ENCODE measurements around the gene EYA2.

EYA2 gene

GRCh38 chr20:47080365-47080764 lies 185.7 kb downstream of the EYA2 start:
- DNase-seq, result no peak

- no peak for DNase-seq
Observed at GRCh38 chr20:47086316-47086715, 191.7 kb downstream of the EYA2 start.

GRCh38 chr20:47088335-47088734 lies 193.7 kb downstream of the EYA2 start:
- DNase-seq, result no peak

- DNase-seq, result no peak
Observed at GRCh38 chr20:47089151-47089550, 194.5 kb downstream of the EYA2 start.

- no peak for DNase-seq
Observed at GRCh38 chr20:47090835-47091234, 196.2 kb downstream of the EYA2 start.

- no peak for DNase-seq
Observed at GRCh38 chr20:47093320-47093966, 198.8 kb downstream of the EYA2 start.

GRCh38 chr20:47095690-47096089 lies 201.0 kb downstream of the EYA2 start:
- DNase-seq, result no peak

GRCh38 chr20:47097691-47098622 lies 203.3 kb downstream of the EYA2 start:
- no peak for DNase-seq

- DNase-seq, result no peak
Observed at GRCh38 chr20:47099093-47099492, 204.4 kb downstream of the EYA2 start.

GRCh38 chr20:47099825-47100441 lies 205.3 kb downstream of the EYA2 start:
- DNase-seq, result no peak

GRCh38 chr20:47102629-47103028 lies 208.0 kb downstream of the EYA2 start:
- no peak for DNase-seq

- DNase-seq, result no peak
Observed at GRCh38 chr20:47106786-47107185, 212.1 kb downstream of the EYA2 start.

GRCh38 chr20:47108994-47109393 lies 214.4 kb downstream of the EYA2 start:
- DNase-seq, result no peak

GRCh38 chr20:47110819-47111218 lies 216.2 kb downstream of the EYA2 start:
- no peak for DNase-seq

- no peak for DNase-seq
Observed at GRCh38 chr20:47111576-47111975, 216.9 kb downstream of the EYA2 start.

GRCh38 chr20:47113362-47114109 lies 218.9 kb downstream of the EYA2 start:
- DNase-seq, result no peak

GRCh38 chr20:47115694-47116093 lies 221.1 kb downstream of the EYA2 start:
- no peak for DNase-seq

GRCh38 chr20:47117371-47117770 lies 222.7 kb downstream of the EYA2 start:
- no peak for DNase-seq

GRCh38 chr20:47117773-47118172 lies 223.1 kb downstream of the EYA2 start:
- DNase-seq, result no peak

GRCh38 chr20:47118206-47118605 lies 223.6 kb downstream of the EYA2 start:
- DNase-seq, result no peak

- DNase-seq, result no peak
Observed at GRCh38 chr20:47118641-47119040, 224.0 kb downstream of the EYA2 start.

GRCh38 chr20:47120346-47120936 lies 225.8 kb downstream of the EYA2 start:
- DNase-seq, result no peak

GRCh38 chr20:47122560-47122959 lies 227.9 kb downstream of the EYA2 start:
- DNase-seq, result no peak
